NCI-H187 treated with DMSO at 0.1 percent for 48 hours (cell line): ENCODE data around the gene ACTBL2.
"Not testable (repeated sequence)": the region's sequence is repeated elsewhere in the genome, so short reads cannot be mapped to it uniquely, and the experiment has no call there.

ENCODE experiments used
- DNase-seq: peaks from one replicate; lab custom pipeline; 2025; lab: John Stamatoyannopoulos, UW

The ACTBL2 gene

GRCh38 chr5:57494104-57495098 is 11.8 kb upstream of the ACTBL2 start:
- DNase-seq: peak; percentile 25

GRCh38 chr5:57493034-57493433 is 10.4 kb upstream of the ACTBL2 start:
- no peak for DNase-seq

DNA sequence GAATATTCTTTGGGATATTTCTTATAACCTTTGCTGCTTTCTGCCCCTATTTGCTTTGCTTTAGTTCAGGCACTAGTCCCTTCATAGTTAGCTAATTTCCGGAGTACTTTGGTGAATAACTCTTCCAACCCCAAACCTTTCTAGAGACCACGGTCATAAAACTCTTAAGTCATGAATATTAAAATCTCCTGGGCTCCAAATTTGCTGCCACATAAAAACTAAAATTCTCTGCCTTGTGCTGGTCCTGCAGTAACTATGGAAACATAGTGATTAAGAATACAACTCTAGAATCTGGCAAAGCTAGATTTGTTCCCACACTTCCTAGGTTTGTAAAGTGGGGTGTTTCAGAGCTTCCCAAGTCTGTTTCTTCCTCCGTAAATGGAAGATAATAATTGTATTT is 10.0 kb upstream of the ACTBL2 start:
- DNase-seq: no peak

DNA sequence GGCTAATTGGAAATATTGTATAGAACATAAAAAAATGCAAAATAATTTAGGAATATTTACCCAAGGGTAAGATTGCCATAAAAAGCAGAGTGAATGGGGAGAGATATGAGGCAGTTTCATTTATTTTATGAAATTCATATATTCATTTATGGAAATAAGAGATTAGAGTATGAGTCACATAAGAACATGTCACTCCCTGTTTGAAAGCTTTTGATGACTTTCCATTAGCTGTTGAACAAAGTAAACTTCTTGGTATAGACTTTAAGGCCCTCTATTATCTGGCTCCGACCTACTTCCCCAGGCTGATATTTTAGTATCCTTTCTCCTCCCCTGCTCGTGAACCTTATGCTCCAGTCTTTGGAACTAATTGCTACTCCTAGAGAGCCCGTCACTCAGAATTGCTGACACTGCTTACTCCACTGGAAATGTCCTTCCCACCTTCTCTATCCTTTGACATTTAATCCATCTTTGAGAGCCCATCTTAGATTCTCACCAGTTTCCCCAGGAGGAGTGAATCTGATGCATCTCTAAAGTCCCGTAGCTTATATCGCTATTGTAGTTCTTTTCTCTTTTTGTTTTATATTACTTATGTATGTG is 8.9 kb upstream of the ACTBL2 start:
- DNase-seq: no peak

DNA sequence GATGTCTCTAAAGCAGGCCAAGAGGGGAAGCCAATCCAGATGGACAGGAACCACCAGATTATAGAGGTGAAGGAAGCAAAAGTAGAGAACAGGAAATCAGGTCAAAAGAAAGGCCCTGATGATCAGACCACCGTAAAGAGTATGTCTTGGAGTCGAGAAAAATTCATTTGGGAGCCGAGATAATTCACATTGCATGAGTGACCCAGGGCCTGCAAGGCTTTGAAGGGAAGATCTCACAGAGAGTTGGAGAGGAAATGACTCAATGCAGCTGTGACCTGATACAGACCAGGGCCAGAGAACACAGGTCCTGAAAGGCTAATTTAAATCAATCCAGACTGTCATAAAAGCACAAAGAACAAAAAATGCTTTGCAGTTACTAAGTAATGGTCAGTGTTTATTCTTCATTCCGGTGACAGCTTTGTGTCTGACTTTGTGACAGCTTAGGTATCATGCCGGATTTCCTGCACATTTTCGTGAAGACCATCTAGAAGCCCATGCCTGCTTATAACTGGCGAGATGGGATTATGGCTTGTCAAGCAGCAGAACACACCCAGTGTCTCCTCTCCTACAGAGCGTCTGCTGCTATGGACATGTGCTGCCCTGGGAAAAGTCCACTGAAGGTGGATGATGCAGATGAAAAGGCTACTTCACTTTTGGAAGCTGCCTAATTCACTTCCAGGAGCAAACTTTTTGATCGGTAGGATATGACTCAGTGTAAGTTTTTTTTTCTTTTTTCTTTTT is 5.8 kb upstream of the ACTBL2 start:
- no peak for DNase-seq

- no peak for DNase-seq
Observed at GRCh38 chr5:57486027-57486602, 3.5 kb upstream of the ACTBL2 start.

DNA sequence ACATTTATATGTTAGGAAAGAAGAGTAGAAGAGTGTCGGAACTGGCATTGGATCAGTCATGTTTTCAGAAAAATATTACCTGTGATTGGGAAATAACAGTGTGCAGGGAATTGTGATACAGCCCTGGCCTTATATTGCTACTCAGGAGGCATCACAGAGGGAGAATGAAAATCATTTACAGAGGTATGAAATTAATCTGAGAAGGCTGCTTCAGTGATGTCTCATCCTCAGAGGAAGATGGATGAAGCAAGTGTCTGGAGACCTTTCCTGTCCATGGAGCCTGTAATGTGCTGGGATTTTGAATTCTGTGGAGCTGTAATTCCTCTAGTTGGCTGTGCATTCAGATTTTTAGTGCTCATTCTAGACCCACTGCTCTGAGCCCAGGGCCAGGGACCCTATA is 3.8 kb downstream of the ACTBL2 start:
- DNase-seq: no peak

GRCh38 chr5:57476601-57477056 is 6.0 kb downstream of the ACTBL2 start:
- DNase-seq: no peak

DNA sequence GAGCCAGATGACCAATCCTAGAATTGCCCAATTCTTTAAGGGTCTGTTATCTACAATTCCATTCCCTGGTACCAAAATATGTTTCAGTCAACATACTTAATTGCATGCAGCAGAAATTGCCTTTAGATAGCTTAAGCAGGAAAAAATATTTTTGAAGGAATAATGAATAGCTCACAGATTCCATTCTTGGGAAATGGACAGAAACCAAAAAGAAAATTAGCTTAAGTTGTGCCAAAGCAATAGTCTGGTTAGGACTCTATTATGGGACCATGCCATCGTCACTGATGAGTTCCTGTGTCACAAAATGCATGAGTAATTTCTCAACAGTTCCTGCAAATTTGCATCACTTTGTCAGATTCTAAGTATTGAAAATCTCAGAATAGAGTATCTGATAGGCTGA is 12.3 kb downstream of the ACTBL2 start:
- DNase-seq: no peak

- DNase-seq: no peak
Observed at GRCh38 chr5:57468481-57469163, 14.0 kb downstream of the ACTBL2 start.

GRCh38 chr5:57466544-57466943 is 16.1 kb downstream of the ACTBL2 start:
- no peak for DNase-seq

- not testable (repeated sequence) for DNase-seq
Observed at GRCh38 chr5:57460056-57460455, 22.6 kb downstream of the ACTBL2 start.

DNA sequence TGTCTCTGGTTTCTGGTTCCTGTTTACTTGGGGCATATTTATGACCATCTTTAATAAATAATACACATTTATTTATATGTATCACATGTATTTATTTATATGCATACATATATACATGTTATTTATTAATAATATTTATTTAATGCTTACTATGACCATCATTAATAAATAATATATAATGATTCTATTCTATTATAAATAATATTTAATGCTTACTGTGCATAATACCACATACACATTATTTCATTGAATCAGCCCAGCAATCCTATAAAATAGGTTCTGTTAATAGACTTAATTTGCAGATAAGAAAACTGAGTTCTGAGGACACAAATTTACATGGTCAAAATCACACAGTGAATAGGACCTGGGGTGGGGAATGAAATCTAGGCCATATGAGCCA is 24.2 kb downstream of the ACTBL2 start:
- DNase-seq: no peak

- no peak for DNase-seq
Observed at GRCh38 chr5:57456531-57457135, 26.0 kb downstream of the ACTBL2 start.

- DNase-seq: no peak
Observed at GRCh38 chr5:57455511-57456455, 26.8 kb downstream of the ACTBL2 start.

DNA sequence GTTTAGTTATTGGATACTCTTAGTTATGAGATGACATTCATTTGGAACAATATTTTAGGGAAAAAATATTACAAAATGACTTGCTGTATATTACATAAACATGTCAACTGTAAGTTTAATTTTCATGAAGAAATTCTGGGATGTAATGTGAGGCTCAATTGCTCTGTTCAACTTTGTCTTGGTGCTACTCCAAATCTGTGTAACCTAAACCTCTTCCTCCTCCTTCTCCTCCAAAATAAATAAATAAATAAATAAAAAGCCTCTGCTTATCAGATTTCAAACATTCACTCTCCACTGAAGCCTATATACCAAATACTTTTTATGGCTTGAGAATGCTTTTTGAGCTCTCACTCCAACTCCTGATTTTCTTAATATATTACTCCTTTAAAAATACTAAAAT is 27.7 kb downstream of the ACTBL2 start:
- no peak for DNase-seq

GRCh38 chr5:57453728-57454127 is 28.9 kb downstream of the ACTBL2 start:
- DNase-seq: no peak

GRCh38 chr5:57452885-57453284 is 29.7 kb downstream of the ACTBL2 start:
- no peak for DNase-seq

- DNase-seq: no peak
Observed at GRCh38 chr5:57450991-57451876, 31.4 kb downstream of the ACTBL2 start.
